ENCODE results near the gene CTBP2.

Gene CTBP2

DNA sequence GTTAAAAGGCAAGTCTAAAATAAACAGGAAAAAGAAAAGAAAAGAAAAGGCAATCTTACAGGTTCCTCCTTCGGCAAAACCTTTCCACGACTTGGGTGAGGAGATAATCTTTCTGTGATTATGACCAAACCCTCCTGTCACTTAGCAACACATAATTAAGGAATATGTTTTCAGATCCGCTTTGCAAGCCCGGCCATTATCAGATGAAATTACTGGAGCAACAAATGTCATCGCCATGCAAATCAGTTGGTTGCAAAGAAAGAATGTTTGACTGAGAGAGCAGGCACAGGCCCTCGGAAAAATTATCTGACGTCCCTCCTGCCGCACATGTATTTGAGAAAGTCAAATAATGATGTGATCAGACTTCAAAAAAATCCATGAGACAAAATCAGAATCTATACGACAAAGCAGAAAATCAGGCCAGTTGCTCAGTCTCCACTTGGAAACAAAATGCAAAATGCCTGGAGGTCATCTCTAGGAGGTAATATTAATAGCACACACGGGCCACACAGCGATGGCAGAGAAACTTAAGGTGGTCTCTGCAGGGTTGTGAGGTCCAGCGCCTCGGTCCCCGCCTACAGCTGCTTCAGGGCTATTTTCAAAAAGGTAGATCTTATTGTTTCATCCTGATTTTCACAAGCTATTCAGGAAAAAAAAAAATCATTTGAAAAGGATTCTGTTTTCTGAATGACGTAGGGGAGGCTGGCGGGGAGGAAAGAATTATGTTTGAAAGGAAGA is 135.7 kb downstream of the CTBP2 start:
- DNase-seq (ENCODE audit: low read depth in 2 of 2): no peak

DNA sequence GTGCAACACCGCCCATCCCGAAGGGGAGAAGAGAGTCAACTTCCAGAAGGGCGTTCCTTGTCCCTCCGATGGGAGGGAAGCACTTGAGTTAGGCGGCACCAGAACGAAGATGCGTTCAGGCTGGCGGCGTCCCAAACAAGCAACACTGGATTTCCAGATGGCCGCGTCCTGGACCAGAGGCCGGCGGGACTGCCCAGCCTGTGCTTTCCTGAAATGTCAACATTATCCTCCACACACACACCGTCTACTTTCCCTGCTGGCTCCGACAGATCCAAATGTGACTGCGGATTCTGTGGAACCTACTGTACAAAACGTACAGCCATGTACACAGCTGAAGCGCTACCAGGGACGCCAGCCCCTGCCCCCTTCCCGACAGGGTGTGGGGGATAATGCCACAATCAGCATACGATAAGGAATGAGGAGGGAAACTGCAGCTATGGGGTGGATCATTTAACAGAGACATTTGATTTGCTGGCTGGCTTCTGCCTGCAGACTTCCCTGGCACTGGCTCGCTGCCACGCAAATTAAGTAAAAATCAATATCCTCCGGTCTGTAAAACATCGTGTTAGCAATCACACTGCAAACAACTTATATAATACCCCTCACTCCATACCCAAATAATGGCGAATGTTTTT is 136.4 kb downstream of the CTBP2 start:
- DNase-seq (ENCODE audit: low read depth in 2 of 2): no peak

DNA sequence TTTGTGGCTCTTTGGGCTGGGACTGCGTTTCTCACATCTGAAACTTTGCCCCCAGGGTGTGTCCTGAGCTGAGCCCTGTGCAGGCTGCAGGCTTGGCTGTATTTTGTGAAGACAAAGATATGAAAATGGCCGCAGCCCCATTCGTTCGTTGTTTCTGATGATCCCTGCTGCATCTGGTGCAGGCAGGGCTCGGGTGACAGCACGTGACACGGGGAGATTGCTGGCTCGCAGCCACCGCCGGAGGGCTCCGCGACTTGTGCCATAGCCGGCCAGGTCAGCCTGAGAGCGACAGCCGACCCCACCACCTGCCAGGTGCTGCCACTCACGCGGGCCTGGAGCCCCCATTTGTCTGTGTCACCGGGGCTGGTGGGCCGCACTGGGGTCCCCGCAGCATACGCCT is 137.1 kb downstream of the CTBP2 start:
- no peak for DNase-seq (ENCODE audit: low read depth in 2 of 2)

DNA sequence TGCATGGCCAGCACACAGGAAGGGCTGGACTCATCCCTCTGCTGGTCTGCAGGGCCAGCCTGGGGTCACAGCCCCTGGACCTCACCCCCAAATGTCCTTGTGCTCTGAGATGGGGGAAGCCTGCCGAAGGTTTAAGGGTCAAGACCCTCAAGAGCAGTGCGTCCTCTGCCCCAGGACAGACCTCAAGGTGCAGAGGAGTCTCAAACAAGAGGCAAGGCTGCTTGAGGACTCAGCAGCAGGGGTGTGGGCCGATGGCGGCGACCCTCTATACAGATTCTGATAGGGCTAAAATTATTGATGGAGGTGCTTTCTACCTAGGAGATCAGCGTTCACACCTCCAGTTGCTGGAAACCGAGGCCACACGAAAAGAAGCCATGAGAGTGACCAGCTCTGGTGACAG is 137.7 kb downstream of the CTBP2 start:
- DNase-seq (ENCODE audit: low read depth in 2 of 2): no peak

DNA sequence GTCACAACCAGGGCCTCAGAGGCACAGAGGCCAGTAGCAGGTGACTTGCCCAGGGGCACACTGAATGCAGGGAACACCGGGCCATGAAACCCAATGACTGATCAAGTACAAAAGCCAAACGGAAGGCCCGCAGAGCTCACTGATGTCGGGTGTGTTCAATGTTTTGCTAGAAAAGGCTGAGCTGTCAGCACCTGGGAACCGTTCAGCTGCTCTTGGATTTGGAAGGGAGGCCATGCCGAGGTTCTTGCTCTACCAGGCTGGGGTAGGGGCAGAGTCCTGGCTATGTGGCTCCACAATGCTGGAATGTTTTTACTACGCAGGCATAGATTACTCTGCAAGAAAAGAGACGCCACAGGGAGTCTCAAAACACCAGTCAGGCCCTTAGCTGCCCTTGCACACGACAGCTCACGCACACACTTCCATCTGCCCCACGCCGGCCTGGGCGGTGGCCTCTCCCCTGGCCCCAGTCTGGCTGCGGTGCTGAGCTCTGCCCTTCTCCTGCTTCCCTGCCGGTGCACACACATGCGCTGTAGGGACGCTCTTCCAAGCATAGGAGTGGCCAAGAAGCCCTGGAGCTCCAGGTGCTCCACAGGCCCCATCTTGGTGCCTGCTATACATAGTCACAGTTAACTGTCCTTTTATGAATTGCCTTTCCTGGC is 138.5 kb downstream of the CTBP2 start:
- DNase-seq (ENCODE audit: low read depth in 2 of 2): no peak

DNA sequence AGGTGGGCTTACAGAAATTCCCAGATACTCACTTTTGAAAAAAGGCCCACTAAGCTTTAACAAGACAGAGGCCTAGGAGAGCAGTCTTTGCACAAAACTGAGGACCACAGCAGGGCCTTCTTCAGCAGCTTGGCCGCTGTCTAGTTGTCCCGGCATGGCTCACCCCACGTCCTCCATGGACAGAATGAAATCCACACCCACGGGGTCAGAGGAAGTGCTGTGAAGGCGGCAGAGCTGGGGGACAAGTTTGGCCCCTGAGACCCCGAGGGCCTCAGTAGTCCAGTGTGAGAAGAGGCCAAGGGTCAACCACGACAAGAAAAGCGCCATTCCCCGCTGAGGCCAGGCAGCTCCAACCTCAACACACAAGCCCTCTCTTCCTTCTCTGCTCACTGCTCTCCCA is 139.5 kb downstream of the CTBP2 start:
- DNase-seq (ENCODE audit: low read depth in 2 of 2): no peak

DNA sequence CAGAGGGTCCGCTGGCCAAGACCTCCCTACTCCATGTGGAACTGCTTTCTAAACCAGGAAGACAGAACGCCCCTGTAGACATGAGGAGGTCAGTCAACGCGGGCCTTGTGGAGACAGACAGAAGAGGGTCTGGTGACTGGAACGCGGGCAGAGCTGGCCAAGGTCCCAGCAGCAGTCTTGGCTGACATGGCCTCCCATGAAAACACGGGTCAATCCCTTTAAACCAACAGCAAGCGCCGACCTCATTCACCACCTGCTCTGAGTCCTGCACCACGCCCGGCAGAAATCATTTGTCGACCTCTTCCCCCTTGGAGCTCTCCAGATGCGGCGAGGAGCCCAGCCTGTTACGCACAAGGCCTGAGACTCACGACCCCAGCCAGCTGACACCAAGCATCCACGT is 140.0 kb downstream of the CTBP2 start:
- DNase-seq (ENCODE audit: low read depth in 2 of 2): no peak

DNA sequence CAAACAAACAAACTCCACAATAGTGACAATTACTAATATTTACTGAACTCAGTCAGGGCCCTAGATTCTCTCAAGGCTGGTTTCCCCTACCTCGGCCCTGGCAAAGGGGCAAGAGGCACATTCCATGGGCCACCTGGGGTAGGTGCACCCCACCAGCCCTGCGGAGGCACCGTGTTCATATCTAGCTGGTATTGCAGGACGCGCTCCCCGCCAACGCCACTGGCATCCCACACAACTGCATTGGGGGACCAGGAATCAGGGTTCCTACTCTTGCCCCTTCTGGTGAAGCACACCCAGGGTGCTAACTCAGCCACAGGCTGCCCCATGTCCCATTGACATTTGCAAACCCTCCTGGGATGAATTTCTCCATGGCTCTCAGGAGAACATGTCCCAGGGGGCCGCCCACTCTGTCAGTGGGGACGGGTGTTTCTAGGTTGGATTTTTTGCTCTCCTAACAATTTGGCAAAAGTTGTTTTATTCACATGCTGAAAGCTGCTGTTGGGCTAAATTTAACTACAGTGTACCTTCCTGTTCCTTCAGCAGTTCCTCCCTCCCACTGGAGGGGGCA is 141.7 kb downstream of the CTBP2 start:
- no peak for DNase-seq (ENCODE audit: low read depth in 2 of 2)

DNA sequence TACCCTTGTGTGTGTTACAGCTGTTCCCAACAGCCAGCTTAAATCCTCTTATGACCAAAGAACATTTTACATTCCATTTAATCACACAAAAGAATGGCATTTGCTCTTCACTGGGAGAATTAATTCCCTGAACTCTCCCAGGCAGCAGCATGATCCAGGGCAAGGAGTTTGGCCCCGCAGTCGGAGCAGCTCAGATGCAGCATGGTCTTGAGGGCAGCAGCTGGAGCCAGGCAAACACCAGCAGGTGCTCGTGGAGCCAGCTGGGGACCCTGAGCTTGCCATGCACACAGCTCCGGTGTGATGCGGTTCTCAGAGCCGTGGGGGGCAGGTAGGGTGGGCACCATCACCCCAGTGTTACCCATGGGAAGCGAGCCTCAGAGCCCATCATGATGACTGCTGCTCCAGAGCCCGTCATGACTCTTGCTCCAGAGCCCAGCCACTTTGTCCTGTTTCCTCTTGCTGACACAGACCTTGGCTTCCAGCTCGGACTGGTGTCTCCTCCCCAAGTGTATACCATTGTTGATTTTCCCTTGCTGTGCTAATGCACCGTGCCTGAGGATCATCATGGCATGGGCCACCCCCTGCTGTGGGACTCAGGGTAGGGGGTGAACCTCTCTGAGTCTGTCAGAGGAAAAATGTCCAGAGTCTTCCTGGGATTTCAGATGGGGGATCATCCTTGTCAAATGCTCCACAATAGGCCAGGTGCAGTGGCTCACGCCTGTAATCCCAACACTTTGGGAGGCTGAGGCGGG is 142.6 kb downstream of the CTBP2 start:
- no peak for DNase-seq (ENCODE audit: low read depth in 2 of 2)

DNA sequence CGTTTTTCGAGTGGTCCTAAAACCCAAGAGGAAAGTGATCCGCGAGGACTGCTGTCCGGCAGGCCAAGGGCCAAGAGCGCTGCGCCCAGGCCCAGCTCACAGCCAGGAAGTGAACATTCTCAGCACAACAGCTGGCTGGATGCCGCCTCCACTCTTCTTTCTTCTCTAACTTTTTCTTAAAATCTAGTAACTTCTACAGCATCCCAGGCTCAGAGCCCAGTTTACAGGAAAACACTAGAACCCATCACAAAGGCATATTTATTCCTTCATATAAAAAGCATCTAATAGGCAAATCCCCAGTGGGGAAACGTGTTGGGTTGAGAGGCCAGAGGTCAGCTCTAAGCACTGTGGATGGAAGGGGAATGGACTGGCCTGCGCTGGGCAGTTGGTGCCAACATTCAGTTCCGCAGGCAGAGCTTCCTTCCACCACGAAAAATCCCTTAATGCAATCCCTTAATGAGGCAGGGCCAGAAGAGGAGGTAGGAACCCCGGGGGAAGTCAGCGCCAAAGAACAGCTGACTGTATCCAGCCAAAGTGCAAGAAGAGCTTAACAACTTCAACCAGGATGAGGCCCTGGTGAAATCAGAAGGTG is 143.7 kb downstream of the CTBP2 start:
- no peak for DNase-seq (ENCODE audit: low read depth in 2 of 2)

DNA sequence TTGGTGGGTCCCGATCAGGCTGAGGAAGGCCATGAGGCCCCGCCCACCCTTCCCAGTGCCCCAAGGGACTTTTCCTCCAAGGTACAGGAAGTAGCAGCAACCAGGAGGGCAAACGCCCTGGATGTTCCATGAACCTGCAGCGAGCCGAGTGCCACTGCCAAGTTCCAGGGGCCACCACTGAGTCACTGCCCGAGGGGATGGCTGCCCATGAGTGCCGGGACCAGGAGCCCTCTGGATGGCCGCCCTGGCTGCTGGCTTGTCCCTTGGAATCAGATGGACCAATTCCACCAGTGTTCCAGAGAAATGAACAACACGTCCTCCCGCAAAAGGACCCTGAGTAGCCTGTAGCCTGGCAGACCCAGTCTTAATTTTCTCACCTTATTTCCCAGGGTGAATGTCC is 144.2 kb downstream of the CTBP2 start:
- DNase-seq (ENCODE audit: low read depth in 2 of 2): no peak

DNA sequence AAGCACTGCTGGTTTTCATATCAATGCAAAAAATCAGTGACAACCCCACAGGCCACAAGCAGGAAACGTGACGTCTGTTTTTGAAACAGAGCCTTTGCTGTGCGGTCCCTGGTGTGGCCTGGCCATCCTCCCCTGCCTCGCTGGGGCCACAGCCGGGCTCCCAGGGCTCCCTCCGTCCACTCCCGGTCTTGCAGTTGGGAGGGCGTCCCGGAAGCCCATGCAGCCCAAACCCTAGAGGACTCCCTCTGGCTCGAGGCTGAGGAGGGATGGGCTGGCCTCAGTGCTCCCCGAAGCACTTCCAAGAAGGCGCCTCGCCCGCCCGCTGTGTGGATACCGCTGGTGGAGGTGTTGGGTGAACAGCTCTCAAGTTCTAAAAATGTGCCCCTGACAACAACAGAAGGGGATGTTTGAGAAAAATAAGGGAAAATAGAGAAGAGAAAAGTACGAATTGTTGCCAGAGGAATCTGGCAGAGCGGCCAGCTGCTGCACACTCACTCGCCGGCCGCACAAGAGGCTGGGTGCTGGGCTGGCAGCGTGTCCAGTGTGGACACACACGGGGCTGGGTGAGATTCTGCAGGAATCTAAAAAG is 144.9 kb downstream of the CTBP2 start:
- no peak for DNase-seq (ENCODE audit: low read depth in 2 of 2)

DNA sequence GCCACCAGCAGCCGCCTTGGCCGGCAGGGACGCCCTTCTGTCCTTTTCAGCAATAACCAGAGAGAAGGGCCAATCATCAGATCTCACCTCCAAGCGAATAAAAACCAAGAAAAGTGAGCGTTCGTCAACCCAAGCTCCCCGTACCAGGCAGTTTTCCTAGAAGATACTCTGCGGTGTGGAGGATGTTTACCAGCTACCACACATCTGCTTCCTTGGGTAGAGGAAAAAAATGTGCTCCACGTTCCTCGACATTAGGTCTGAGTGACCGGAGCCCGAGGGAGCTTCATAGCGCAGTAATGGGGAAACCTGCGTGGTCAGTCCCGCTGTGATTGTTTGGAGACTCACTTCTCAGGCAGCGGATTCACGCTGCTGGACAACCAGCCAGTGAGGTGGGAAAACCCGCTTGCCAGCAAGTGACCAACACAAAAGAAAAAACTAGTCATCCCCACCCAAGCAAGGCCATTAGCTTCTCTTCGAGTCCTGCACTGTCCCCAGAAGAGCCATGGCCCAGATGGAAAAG is 145.5 kb downstream of the CTBP2 start:
- no peak for DNase-seq (ENCODE audit: low read depth in 2 of 2)

DNA sequence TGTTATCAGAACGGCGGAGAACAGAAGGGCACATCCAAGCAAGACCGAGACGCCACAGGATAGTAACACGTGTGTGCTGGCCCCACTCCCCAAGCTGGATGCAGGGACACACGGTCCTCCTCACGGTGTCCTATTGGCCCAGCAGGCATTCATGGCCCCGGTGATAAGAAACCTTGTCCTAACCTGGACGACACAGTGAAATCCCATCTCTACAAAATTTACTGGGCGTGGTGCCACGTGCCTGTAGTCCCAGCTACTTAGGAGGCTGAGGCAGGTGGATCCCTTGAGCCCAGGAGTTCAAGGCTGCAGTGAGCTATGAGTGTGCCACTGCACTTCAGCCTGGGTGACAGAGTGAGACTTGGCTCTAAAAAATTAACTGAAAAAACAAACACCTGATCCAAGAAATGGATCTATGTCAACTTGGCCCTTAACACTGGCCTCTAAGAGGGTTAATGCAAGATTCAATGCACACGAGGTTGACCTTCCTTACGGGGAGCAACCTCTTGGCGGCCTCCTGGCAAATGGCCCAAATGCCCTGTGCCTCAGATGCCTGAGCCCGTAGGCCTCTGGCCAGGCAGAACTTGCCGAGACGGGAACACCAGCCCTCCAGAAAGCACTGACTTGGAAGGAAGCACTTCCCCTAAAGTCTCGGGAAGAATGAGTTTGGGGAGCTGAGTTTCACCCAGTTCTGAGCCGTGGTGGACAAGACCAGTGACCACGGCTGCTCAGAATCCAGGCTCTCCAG is 146.1 kb downstream of the CTBP2 start:
- DNase-seq (ENCODE audit: low read depth in 2 of 2): no peak

DNA sequence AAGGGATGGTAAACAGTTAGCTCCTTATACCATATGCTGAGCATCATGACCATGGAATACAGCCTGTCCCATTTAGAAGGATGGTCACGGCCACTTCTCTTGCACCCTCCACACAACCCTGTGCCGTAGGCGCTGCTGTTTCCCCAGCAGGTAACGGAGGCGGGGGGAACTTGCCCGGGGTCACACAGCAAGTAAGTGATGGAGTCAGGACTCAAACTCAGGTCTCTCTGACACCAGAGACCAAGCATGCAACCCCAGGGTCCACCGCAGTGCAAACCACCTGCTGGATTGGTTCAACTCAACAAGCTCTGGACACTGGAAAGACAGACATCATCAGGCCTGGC is 146.9 kb downstream of the CTBP2 start:
- no peak for DNase-seq (ENCODE audit: low read depth in 2 of 2)

DNA sequence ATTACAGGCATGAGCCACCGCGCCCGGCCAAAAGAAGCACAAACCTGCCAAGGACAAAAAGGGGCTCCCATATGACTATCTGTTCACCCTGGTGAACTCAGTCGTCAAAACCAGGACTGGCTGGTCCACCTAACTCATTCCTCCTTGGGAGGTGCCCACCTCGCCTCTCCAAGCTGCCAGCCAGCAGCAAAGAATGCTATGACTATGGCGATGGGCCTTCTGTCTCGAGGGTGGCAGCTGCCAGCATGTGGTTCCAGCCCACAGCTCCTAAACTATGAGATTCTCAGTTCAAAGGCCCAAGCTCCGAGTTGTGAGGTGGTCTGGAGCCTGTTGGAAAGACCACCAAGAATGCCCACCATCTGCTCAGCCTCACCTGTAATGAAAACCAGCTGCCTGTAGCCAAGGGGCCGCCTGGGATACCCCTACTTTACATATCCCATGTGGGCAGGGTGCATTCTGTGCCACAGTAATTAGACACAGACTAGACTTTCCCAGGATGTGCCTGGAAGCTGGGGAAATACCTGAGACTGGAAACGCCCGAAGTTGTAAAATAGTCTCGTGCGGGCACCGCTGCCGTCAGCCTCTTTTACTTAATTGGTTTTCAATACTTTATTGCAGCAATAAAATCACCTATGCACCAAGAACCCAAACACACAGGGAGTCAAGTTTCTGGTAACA is 147.4 kb downstream of the CTBP2 start:
- no peak for DNase-seq (ENCODE audit: low read depth in 2 of 2)

DNA sequence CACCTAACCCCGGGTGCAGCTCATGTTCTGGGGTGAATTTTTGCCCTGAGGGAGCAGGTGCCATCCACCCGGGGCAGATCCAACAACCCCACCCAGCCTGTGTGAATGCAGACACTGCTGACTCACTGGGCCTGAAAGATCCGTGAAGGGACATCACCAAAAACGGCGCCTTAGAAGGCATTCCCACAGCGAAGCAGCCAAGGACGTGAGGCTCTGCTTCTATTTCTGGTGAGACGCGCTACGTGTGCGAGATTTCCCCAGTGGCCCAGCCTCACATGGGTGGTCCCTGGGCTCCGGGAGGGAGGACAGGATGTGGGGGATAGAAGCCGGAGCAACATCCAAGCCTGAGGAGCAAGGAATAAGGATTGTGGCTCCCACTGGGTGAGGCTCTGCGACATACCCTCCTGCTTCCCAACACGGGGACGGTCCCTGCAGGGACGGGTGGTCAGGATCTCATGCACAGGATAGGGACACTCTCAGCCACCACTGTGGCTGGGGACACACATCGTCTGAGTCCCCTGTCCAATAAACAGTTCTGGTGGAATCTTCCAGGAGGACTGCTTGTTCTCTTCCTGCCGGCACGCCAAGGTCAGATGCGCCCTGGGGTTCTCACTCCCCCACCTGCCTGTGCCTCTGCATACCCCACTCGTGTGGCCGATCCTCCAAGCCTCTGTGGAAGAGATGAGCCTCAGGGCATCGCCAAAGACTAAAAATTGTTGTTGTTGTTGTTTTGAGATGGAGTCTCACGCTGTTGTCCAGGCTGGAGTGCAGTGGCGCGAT is 148.2 kb downstream of the CTBP2 start:
- no peak for DNase-seq (ENCODE audit: low read depth in 2 of 2)

DNA sequence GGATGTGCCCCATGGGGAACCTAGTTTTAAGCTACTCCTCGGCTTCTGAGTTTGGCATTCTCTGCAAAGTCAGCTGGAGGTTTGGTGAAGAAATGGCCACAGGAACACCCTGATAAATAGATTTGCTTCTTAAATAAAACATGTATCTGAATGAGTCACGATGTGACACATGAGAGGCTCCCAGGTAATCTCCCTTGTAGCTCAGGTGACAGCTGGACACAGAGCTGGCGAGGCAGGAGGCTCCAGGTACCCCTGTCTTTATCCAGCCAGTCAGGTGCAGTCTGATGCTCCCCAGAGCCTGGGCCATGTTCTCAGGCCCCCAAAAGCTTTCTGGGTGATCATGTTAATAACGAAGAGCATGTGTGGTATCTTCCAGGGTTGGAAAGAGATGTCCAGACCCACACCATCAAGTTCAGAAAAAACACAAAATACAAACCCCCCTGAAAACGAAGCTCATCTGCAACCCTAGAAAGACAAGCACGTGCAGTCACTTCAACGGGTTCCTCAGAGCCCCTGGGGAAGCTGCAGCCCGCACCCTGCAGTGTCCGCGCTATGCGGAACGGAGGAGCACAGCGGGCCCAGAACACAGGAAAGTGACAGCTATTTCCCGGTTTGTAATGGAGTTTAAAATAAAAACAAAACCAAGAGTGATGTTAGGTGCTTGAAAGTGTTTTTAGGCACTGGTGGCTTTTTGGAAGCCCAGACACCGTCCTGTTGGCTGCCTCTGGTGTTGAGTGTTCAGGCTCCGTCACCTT is 149.0 kb downstream of the CTBP2 start:
- no peak for DNase-seq (ENCODE audit: low read depth in 2 of 2)

Measured in fibroblast of skin of left biceps (primary cell).